CD14-positive monocyte (primary cell): ENCODE data around the gene PDE6B. TPM values are rescaled to one million over a fixed set of nuclear protein-coding genes. Genes with fewer than 3 reads are reported as not detected.

ENCODE experiments used
- DNase-seq, 3 donors: peaks; one replicate each; pipeline ENCODE4 v3.0.0-alpha.2; 2011 to 2022
- H2AFZ ChIP-seq: 2 replicates; pipeline ENCODE4 v1.6.0; 2012; ENCODE audit warnings: mild to moderate bottlenecking, low read depth, low read length, inconsistent platforms; ENCODE audit not compliant: insufficient read depth, poor library complexity, severe bottlenecking
- H3K27ac ChIP-seq, 2 donors: 1 replicate in 1 of 2; 2 replicates in 1 of 2; pipeline ENCODE4 v1.5.1; 2012 to 2013; ENCODE audit warnings: low read length in 2 of 2, control low read depth in 1 of 2, inconsistent platforms in 1 of 2, low read depth in 1 of 2, mild to moderate bottlenecking in 1 of 2
- H3K27me3 ChIP-seq, 2 donors: one replicate each; pipeline versions ENCODE4 v1.6.0 to v1.6.1; 2011 to 2013; ENCODE audit warnings: low read length in 2 of 2; ENCODE audit not compliant: control insufficient read depth in 2 of 2, insufficient read depth in 2 of 2
- H3K36me3 ChIP-seq, 2 donors: replicated peaks in 1 of 2; 1 replicate in 1 of 2; 2 replicates in 1 of 2; pipeline versions ENCODE4 v1.5.1 to v1.6.1; 2012 to 2013; ENCODE audit warnings: low read length in 2 of 2, control low read depth in 1 of 2, inconsistent platforms in 1 of 2, mild to moderate bottlenecking in 1 of 2; ENCODE audit not compliant: insufficient read depth in 2 of 2, control insufficient read depth in 1 of 2
- H3K4me1 ChIP-seq, 2 donors: 1 replicate in 1 of 2; 2 replicates in 1 of 2; pipeline versions ENCODE4 v1.5.1 to v1.6.1; 2012 to 2013; ENCODE audit warnings: low read length in 2 of 2, control low read depth in 1 of 2, inconsistent platforms in 1 of 2, mild to moderate bottlenecking in 1 of 2, moderate library complexity in 1 of 2; ENCODE audit not compliant: insufficient read depth in 2 of 2, control insufficient read depth in 1 of 2
- H3K4me2 ChIP-seq: replicated peaks from 2 replicates; pipeline ENCODE3; 2012; ENCODE audit warnings: low read length, moderate library complexity, mild to moderate bottlenecking; ENCODE audit not compliant: poor library complexity, severe bottlenecking; ENCODE audit errors: extremely low read depth
- H3K4me3 ChIP-seq, 3 experiments: fragments of 200-600 bp in 1 of 3; sonication (generic) in 1 of 3; replicated peaks in 1 of 3; 1 replicate in 2 of 3; 2 replicates in 1 of 3; pipeline ENCODE4 v1.5.1; 2011 to 2013; ENCODE audit warnings: low read length in 3 of 3, mild to moderate bottlenecking in 3 of 3, control low read depth in 2 of 3, low read depth in 2 of 3, inconsistent platforms in 1 of 3, moderate library complexity in 1 of 3
- H3K79me2 ChIP-seq: 2 replicates; pipeline ENCODE4 v1.6.0; 2012; ENCODE audit warnings: mild to moderate bottlenecking, control low read depth, inconsistent platforms, low read length, moderate library complexity; ENCODE audit not compliant: insufficient read depth
- H3K9ac ChIP-seq: 2 replicates; pipeline ENCODE4 v1.6.0; 2017; ENCODE audit warnings: low read length, mild to moderate bottlenecking; ENCODE audit not compliant: insufficient read depth, poor library complexity, severe bottlenecking
- H3K9me3 ChIP-seq, 2 donors: replicated peaks in 1 of 2; 1 replicate in 1 of 2; 2 replicates in 1 of 2; pipeline versions ENCODE4 v1.5.1 to v1.6.1; 2012 to 2013; ENCODE audit warnings: low read length in 2 of 2, control low read depth in 1 of 2; ENCODE audit not compliant: control insufficient read depth in 1 of 2, insufficient read depth in 1 of 2
- H4K20me1 ChIP-seq: 2 replicates; pipeline ENCODE4 v1.6.0; 2012; ENCODE audit warnings: mild to moderate bottlenecking, low read length, control low read depth, moderate library complexity; ENCODE audit not compliant: insufficient read depth
- H3K27ac Mint-ChIP-seq, 7 donors: one replicate each; pipeline ENCODE4 v1.8.0; 2020; ENCODE audit warnings: mild to moderate bottlenecking in 7 of 7, mixed read lengths in 7 of 7, moderate library complexity in 6 of 7, inconsistent platforms in 2 of 7
- H3K27me3 Mint-ChIP-seq, 3 donors: one replicate each; pipeline ENCODE4 v1.8.0; 2021 to 2022; ENCODE audit warnings: low read depth in 3 of 3, mild to moderate bottlenecking in 3 of 3, mixed read lengths in 3 of 3, moderate library complexity in 3 of 3, inconsistent platforms in 1 of 3
- H3K36me3 Mint-ChIP-seq, 2 donors: one replicate each; pipeline ENCODE4 v1.8.0; 2020; ENCODE audit warnings: mixed read lengths in 2 of 2, inconsistent platforms in 1 of 2, mild to moderate bottlenecking in 1 of 2
- H3K4me1 Mint-ChIP-seq: one replicate; pipeline ENCODE4 v1.8.0; 2020; ENCODE audit warnings: mild to moderate bottlenecking, mixed read lengths
- H3K4me3 Mint-ChIP-seq, 2 donors: one replicate each; pipeline ENCODE4 v1.8.0; 2020; ENCODE audit warnings: mild to moderate bottlenecking in 2 of 2, mixed read lengths in 2 of 2, moderate library complexity in 1 of 2
- H3K9me3 Mint-ChIP-seq, 7 donors: one replicate each; pipeline ENCODE4 v1.8.0; 2020 to 2022; ENCODE audit warnings: mixed read lengths in 7 of 7, mild to moderate bottlenecking in 6 of 7, moderate library complexity in 6 of 7, inconsistent platforms in 2 of 7
- WGBS: methylation state at CpG from one replicate; pipeline ENCODE4 v1.1.5; 2013; ENCODE audit warnings: missing lambda C conversion rate; ENCODE audit not compliant: insufficient coverage; 5-methylcytosine and 5-hydroxymethylcytosine counted together
- intact Hi-C, 2 donors: fragments of 100-400 bp; cut with micrococcal nuclease; formaldehyde crosslinking; loops; one replicate each; pipeline versions ENCODE4 v1.15.0 to v1.15.1; 2023
- polyA plus RNA-seq, 3 donors: library from polyadenylated mRNA; depleted of rRNA in 1 of 3; unstranded in 2 of 3; stranded (reverse) in 1 of 3; fragments of 300-500 nt in 2 of 3; fragments of >200 nt in 1 of 3; fragmentation: Illumina TruSeq in 2 of 3; gene quantifications; 1 replicate in 2 of 3; 2 replicates in 1 of 3; pipeline ENCODE4 v1.2.3, GENCODE V29; 2012 to 2021
- TF ChIP-seq, protein P1 (sequence below): fragments of 200-600 bp; IDR thresholded peaks from one replicate; pipeline ENCODE4 v1.8.0; 2022; ENCODE audit warnings: antibody characterized with exemption, mild to moderate bottlenecking

PDE6B gene
- polyA plus RNA-seq, 3 donors: 3.7 to 6.3 (median 4.6) TPM

DNA sequence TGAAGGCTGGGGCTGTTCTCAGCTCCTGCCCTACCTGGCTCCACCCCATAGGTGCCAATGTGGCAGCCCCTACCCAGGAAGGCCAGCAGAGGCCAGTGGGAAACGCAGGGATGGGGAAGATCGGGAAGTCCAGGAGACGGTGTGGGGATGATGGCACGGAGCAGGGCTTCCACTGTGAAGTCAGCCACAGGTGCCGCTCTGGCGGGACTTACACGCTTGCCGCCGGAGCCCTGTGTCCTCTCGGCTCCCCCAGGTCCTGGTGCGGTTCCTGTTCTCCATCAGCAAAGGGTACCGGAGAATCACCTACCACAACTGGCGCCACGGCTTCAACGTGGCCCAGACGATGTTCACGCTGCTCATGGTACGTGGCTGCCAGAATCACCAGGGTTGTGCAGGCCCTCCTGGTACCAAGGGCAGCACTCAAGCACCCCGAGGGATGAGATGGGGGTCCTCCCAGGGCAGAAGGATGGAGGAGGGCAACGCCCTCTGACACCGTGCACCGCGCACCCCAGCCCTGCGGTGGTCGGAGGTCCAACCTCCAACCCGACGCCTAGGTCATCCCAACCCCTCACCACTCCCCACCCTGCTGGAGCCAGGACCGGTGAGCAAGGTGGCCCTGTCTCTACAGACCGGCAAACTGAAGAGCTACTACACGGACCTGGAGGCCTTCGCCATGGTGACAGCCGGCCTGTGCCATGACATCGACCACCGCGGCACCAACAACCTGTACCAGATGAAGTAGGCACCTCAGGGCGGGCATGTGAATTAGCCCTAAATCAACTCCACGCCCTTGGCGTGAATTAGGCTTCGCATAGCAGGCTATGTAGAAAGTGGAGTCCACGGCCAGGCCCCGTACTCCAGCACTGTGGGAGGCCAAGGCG is 36.7 kb downstream of the PDE6B start:
- no peak for DNase-seq

DNA sequence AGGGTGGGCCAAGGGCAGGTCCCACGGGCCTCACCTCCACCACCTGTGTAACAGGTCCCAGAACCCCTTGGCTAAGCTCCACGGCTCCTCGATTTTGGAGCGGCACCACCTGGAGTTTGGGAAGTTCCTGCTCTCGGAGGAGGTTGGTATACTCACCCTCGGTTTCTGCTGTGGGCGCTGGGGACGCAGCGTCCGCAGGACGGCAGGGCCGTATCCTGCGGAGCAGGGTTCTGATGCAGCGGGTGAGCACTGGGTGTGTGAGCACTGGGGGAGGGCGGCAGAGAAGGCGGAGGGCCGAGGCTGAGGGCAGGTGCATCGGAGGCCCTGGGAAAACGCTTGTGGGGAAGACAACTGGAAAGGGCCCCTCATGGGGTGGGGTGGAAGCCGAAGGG is 37.7 kb downstream of the PDE6B start:
- Histone ChIP-seq H3K79me2 (no peaks in the 10 kb centered on the region), H3K36me3 (no peaks in the 10 kb centered on the region), H4K20me1 (no peaks in the 10 kb centered on the region), H3K9me3 (peaks cover 0 to 6% of the 10 kb centered on the region in 2 donors), H3K9ac (peak overlapping the region; percentile 87), H3K4me2 (peak overlapping the region; percentile 89), H3K4me1 (peaks cover 11 to 15% of the 10 kb centered on the region in 2 donors), H3K27ac (peak overlapping the region in 1 of 2 donors; percentile 83), H2AFZ (peak overlapping the region; percentile 88), H3K27me3 (no peaks in the 10 kb centered on the region), H3K4me3 (peak overlapping the region; percentile 67 to 81 (median 75))
- intact Hi-C loops: no loop called here
- WGBS: 47% methylated on average over 17 of the region's 20 CpGs
- TF ChIP-seq, protein P1, sequence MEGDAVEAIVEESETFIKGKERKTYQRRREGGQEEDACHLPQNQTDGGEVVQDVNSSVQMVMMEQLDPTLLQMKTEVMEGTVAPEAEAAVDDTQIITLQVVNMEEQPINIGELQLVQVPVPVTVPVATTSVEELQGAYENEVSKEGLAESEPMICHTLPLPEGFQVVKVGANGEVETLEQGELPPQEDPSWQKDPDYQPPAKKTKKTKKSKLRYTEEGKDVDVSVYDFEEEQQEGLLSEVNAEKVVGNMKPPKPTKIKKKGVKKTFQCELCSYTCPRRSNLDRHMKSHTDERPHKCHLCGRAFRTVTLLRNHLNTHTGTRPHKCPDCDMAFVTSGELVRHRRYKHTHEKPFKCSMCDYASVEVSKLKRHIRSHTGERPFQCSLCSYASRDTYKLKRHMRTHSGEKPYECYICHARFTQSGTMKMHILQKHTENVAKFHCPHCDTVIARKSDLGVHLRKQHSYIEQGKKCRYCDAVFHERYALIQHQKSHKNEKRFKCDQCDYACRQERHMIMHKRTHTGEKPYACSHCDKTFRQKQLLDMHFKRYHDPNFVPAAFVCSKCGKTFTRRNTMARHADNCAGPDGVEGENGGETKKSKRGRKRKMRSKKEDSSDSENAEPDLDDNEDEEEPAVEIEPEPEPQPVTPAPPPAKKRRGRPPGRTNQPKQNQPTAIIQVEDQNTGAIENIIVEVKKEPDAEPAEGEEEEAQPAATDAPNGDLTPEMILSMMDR: no peak
- H3K9me3 Mint-ChIP-seq: peaks cover 0 to 15% (median 11%) of the 10 kb centered on the region in 7 donors
- H3K4me1 Mint-ChIP-seq: peaks cover 10% of the 10 kb centered on the region
- no peak for DNase-seq
- peak overlapping the region; percentile 77 to 90 for H3K4me3 Mint-ChIP-seq
- H3K36me3 Mint-ChIP-seq: no peaks in the 10 kb centered on the region
- H3K27ac Mint-ChIP-seq: peak overlapping the region in 2 of 7 donors; percentile 41 to 63
- peaks cover 4 to 8% (median 5%) of the 10 kb centered on the region in 3 donors for H3K27me3 Mint-ChIP-seq

More for the DNA sequence above, 36.7 kb downstream of the PDE6B start:
- no peaks in the 10 kb centered on the region for H4K20me1 ChIP-seq
- peaks cover 0 to 9% of the 10 kb centered on the region in 2 donors for H3K9me3 ChIP-seq
- H3K4me3 ChIP-seq: no peak overlapping the region
- H3K36me3 ChIP-seq: no peaks in the 10 kb centered on the region
- no peak overlapping the region for H2AFZ ChIP-seq
- peaks cover 3 to 8% (median 4%) of the 10 kb centered on the region in 3 donors for H3K27me3 Mint-ChIP-seq
- H3K4me1 ChIP-seq: peaks cover 11 to 15% of the 10 kb centered on the region in 2 donors
- H3K79me2 ChIP-seq: no peaks in the 10 kb centered on the region
- TF ChIP-seq, protein P1: no peak
- H3K9me3 Mint-ChIP-seq: peaks cover 0 to 19% (median 14%) of the 10 kb centered on the region in 7 donors
- intact Hi-C loops: no loop called here
- H3K4me1 Mint-ChIP-seq: peaks cover 10% of the 10 kb centered on the region
- peak overlapping the region in 1 of 2 donors; percentile 77 for H3K4me3 Mint-ChIP-seq
- 96% methylated on average over 31 of the region's 42 CpGs for WGBS
- H3K27ac ChIP-seq: no peak overlapping the region
- H3K27ac Mint-ChIP-seq: no peak overlapping the region
- H3K36me3 Mint-ChIP-seq: no peaks in the 10 kb centered on the region
- H3K27me3 ChIP-seq: no peaks in the 10 kb centered on the region
- no peak overlapping the region for H3K9ac ChIP-seq
- H3K4me2 ChIP-seq: no peak overlapping the region
